ENCODE data around the gene RASAL3.
A peak's percentile ranks its signal among the peaks of the same experiment; 100 is the strongest.

The RASAL3 gene

GRCh38 chr19:15448778-15449619, 15.3 kb downstream of the RASAL3 start:
- DNase-seq = no peak

GRCh38 chr19:15448044-15448777, 16.1 kb downstream of the RASAL3 start:
- no peak for DNase-seq

GRCh38 chr19:15447057-15447456, 17.3 kb downstream of the RASAL3 start:
- no peak for DNase-seq

GRCh38 chr19:15445807-15446376, 18.5 kb downstream of the RASAL3 start:
- DNase-seq = no peak

GRCh38 chr19:15445227-15445605, 19.1 kb downstream of the RASAL3 start:
- no peak for DNase-seq

GRCh38 chr19:15444505-15445226, 19.7 kb downstream of the RASAL3 start:
- DNase-seq = no peak

GRCh38 chr19:15443838-15444237, 20.5 kb downstream of the RASAL3 start:
- peak; percentile 66 for DNase-seq

GRCh38 chr19:15443325-15443724, 21.0 kb downstream of the RASAL3 start:
- no peak for DNase-seq

GRCh38 chr19:15442142-15442920, 22.0 kb downstream of the RASAL3 start:
- DNase-seq = no peak

GRCh38 chr19:15441317-15441716, 23.0 kb downstream of the RASAL3 start:
- no peak for DNase-seq

- DNase-seq = no peak
Measured at GRCh38 chr19:15439821-15440641, 24.3 kb downstream of the RASAL3 start.

- no peak for DNase-seq
Measured at GRCh38 chr19:15439078-15439799, 25.1 kb downstream of the RASAL3 start.

- no peak for DNase-seq
Measured at GRCh38 chr19:15438577-15438976, 25.8 kb downstream of the RASAL3 start.

- DNase-seq = no peak
Measured at GRCh38 chr19:15438124-15438496, 26.2 kb downstream of the RASAL3 start.

- DNase-seq = no peak
Measured at GRCh38 chr19:15437355-15438123, 26.8 kb downstream of the RASAL3 start.

GRCh38 chr19:15436826-15437110, 27.6 kb downstream of the RASAL3 start:
- DNase-seq = no peak

- DNase-seq = no peak
Measured at GRCh38 chr19:15436012-15436825, 28.1 kb downstream of the RASAL3 start.

- DNase-seq = no peak
Measured at GRCh38 chr19:15433519-15434069, 30.8 kb downstream of the RASAL3 start.

Measured in right hindlimb (tissue), 1 donor.